Stomach (tissue), 9 donors: ENCODE results near the gene NME1. TPM values are rescaled to one million over a fixed set of nuclear protein-coding genes. Genes with fewer than 3 reads are reported as not detected.
A peak's percentile ranks its signal among the peaks of the same experiment; 100 is the strongest.

Experiments
- DNase-seq, 2 donors: peaks; one replicate each; pipeline versions ENCODE4 v3.0.0 to v3.0.0-alpha.2; 2013 to 2019
- H3K27ac ChIP-seq, 5 donors: fragments of 200-600 bp in 4 of 5; sonication (generic) in 4 of 5; one replicate each; pipeline ENCODE4 v1.5.1; 2013 to 2019; ENCODE audit warnings: mild to moderate bottlenecking in 1 of 5, moderate library complexity in 1 of 5
- H3K27me3 ChIP-seq, 3 donors: fragments of 200-600 bp; sonication (generic); one replicate each; pipeline ENCODE4 v1.5.1; 2017 to 2019; ENCODE audit warnings: mixed run types in 1 of 3
- H3K36me3 ChIP-seq, 4 donors: fragments of 200-600 bp; sonication (generic); 1 replicate in 3 of 4; 2 replicates in 1 of 4; pipeline ENCODE4 v1.5.1; 2016 to 2019
- H3K4me1 ChIP-seq, 4 donors: fragments of 200-600 bp; sonication (generic); one replicate each; pipeline ENCODE4 v1.5.1; 2016 to 2019
- H3K4me3 ChIP-seq, 4 donors: fragments of 200-600 bp; sonication (generic) in 3 of 4; one replicate each; pipeline ENCODE4 v1.5.1; 2016 to 2019; ENCODE audit warnings: mild to moderate bottlenecking in 1 of 4
- H3K9me3 ChIP-seq, 4 donors: fragments of 200-600 bp; sonication (generic); one replicate each; pipeline ENCODE4 v1.5.1; 2016 to 2019
- EP300 ChIP-seq: sonication (generic); formaldehyde crosslinking; IDR thresholded peaks from one replicate; pipeline ENCODE4 v1.6.1; 2017; ENCODE audit warnings: antibody characterized with exemption
- POLR2A ChIP-seq, 4 donors: fragments of 450-650 bp; IDR thresholded peaks; one replicate each; pipeline ENCODE4 v1.6.1; 2016; ENCODE audit warnings: antibody characterized with exemption in 4 of 4, control low read depth in 2 of 4, mild to moderate bottlenecking in 1 of 4, moderate library complexity in 1 of 4
- POLR2AphosphoS5 ChIP-seq, 3 donors: sonication (generic); formaldehyde crosslinking; IDR thresholded peaks; one replicate each; pipeline ENCODE4 v1.6.1; 2016; ENCODE audit warnings: antibody characterized with exemption in 3 of 3
- WGBS, 5 donors: extraction: QIAGEN DNeasy Blood & Tissue Kit in 3 of 5; methylation state at CpG; one replicate each; pipeline versions ENCODE4 v1.1.5 to v1.1.7; 2013 to 2018; 5-methylcytosine and 5-hydroxymethylcytosine counted together
- intact Hi-C: fragments of 100-400 bp; cut with DNase I; formaldehyde crosslinking; loops from one replicate; pipeline ENCODE4 v1.15.1; 2023; ENCODE audit warnings: low total_unique reads
- polyA plus RNA-seq, 3 donors: library from polyadenylated mRNA; stranded (reverse); fragments of 200-250 nt; gene quantifications; one replicate each; pipeline ENCODE4 v1.2.3, GENCODE V29; 2013
- total RNA-seq, 5 donors: library from RNA; depleted of rRNA; stranded (reverse); fragments of >200 nt; gene quantifications; one replicate each; pipeline versions ENCODE4 v1.1.0 to v1.2.3, GENCODE V29; 2014 to 2016
- TF ChIP-seq, protein P1 (sequence below), 7 experiments: fragments of 450-650 bp in 4 of 7; fragments of 200-600 bp in 3 of 7; sonication (generic) in 3 of 7; IDR thresholded peaks; one replicate each; pipeline ENCODE4 v1.5.1; 2016 to 2019; ENCODE audit warnings: antibody characterized with exemption in 7 of 7, control low read depth in 2 of 7, mild to moderate bottlenecking in 1 of 7
- donor health status: healthy with polysubstance abuse.
- donor health status: Bipolar disorder and iron deficiency.
- donor health status: healthy.

NME1 gene
- total and polyA plus RNA-seq, 8 donors, result 2.2 to 135 (median 44.1) TPM; not detected in 1

DNA sequence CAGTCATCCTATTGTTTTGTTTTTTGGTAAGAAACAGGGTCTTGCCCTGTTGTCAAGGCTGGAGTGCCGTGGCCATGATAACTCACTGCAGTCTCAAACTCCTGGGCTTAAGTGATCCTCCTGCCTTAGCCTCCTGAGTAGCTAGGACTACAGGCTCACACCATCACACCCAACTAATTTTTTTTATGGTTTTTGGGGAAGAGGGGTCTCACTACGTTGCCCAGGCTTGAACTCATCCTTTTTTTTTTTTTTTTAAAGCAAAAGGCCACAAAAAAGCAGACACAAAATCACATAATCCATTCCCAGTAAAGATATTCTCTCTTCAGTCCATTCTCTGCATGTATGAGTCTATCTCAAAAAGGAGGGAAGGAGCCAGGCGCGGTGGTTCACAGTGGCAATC lies 38.2 kb upstream of the NME1 start:
- WGBS, 5 donors, result 85 to 93% (median 88%) methylated on average over 4 of the region's 4 CpGs
- no peaks in the 10 kb centered on the region for H3K9me3 ChIP-seq
- no peaks in the 10 kb centered on the region for H3K27me3 ChIP-seq
- peaks cover 0 to 6% (median 0%) of the 10 kb centered on the region in 4 donors for H3K36me3 ChIP-seq
- intact Hi-C loops, result no loop called here
- no peak overlapping the region for H3K27ac ChIP-seq
- H3K4me1 ChIP-seq, result peaks cover 26 to 77% (median 46%) of the 10 kb centered on the region in 4 donors
- no peak for TF ChIP-seq EP300
- TF ChIP-seq POLR2AphosphoS5 (IDR thresholded peaks at IDR 0.05), result no peak
- TF ChIP-seq, protein P1, sequence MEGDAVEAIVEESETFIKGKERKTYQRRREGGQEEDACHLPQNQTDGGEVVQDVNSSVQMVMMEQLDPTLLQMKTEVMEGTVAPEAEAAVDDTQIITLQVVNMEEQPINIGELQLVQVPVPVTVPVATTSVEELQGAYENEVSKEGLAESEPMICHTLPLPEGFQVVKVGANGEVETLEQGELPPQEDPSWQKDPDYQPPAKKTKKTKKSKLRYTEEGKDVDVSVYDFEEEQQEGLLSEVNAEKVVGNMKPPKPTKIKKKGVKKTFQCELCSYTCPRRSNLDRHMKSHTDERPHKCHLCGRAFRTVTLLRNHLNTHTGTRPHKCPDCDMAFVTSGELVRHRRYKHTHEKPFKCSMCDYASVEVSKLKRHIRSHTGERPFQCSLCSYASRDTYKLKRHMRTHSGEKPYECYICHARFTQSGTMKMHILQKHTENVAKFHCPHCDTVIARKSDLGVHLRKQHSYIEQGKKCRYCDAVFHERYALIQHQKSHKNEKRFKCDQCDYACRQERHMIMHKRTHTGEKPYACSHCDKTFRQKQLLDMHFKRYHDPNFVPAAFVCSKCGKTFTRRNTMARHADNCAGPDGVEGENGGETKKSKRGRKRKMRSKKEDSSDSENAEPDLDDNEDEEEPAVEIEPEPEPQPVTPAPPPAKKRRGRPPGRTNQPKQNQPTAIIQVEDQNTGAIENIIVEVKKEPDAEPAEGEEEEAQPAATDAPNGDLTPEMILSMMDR (IDR thresholded peaks at IDR 0.05), result no peak
- H3K4me3 ChIP-seq, result no peak overlapping the region
- no peak for DNase-seq

DNA sequence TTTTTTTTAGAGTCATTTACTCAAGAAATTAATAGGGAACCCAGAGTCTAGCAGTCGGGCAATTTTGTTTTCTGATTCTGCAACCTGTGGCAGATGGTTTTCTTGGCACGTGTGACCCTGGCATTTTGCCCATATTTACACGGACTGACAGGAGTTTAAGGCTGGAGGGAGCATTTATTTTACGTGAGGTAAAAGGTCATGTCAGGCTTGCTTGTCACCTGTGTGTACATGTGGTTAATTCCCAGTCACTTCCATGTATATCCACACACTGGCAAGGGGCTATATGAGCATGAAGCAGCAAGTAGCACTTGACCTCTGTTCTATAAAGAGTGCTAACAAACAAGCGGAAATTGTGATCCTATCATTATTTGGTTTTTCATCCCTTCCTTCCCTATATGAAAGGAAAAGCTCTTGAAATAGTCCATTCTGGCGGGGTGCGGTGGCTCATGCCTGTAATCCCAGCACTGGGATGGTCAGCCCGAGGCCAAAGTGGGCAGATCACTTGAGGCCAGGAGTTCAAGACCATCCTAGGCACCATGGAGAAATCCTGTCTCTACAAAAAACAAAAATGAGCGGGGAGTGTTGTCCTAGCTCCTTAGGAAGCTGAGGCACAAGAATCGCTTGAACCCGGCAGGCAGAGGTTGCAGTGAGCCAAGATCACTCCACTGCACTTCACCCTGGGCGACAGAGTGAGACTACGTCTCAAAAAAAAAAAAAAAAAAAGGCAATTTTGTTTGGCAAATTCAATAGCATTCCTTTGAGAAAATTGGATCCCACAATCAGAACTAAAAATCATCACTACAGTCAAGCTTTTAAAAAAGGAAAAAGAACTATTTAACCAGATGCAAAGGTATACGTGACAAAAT lies 34.8 kb upstream of the NME1 start:
- Histone ChIP-seq H3K4me3 (peak overlapping the region; percentile 6 to 100 (median 86)), H3K36me3 (no peaks in the 10 kb centered on the region)
- intact Hi-C loops, result no loop called here

DNA sequence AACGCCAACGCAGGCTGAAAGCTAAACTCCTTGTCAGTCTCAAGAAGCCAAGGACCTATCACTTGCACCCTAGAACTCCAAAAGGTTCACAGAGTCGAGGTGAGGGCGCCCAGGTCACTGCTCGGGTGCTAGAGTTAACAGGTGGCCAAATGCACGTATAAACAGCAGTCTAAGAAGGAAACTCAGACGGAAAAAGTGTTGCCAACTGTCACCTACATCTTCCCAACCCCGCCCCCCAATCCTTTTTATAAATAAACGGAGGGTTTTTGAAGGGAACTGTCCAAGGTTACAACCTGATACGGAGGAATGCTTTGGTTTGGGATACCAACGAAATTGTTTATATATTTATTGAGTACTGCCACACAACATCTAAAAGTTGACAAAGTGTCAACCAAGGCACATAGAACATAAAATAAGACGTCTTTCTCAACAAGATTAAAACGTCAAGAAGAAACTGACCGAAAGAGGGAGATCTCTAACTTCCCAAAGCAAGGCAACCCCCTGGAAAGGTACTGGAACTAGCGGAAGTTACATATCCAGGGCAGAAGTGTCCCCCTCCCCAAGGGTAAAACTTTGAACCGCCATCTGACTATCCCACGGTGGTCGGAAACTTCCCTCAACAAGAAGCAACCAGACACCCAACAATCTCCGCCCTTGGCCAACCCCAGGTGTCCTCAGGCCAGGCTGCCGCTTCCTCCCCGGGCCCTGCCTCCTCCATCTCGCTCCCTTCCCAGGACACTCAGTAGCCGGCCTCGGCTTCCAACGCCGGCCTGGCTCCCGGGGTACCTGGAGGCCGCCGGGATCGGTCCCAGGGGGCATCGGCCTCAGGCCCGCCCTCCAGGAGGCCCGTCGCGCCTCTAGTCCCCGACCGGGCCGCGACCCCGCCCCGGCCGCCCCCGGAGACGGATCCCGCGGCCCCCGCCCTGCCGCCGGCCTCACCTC lies 33.7 kb upstream of the NME1 start:
- no peaks in the 10 kb centered on the region for H3K9me3 ChIP-seq
- intact Hi-C loops, result no loop called here
- peaks cover 26 to 59% (median 40%) of the 10 kb centered on the region in 4 donors for H3K4me1 ChIP-seq
- 1 to 2% (median 1%) methylated on average over 31 to 49 of the region's 49 CpGs for WGBS, 5 donors
- peak overlapping the region; percentile 97 to 99 (median 99) for H3K27ac ChIP-seq
- H3K36me3 ChIP-seq, result no peaks in the 10 kb centered on the region
- H3K27me3 ChIP-seq, result no peaks in the 10 kb centered on the region
- H3K4me3 ChIP-seq, result peak overlapping the region; percentile 81 to 100 (median 86)
- DNase-seq, result peak; percentile 44 to 84
- no peak for TF ChIP-seq POLR2A (IDR thresholded peaks at IDR 0.05)
- TF ChIP-seq, protein P1 (IDR thresholded peaks at IDR 0.05), result peak in 1 of 7 experiments; percentile 11

More for the DNA sequence above, 34.8 kb upstream of the NME1 start:
- Histone ChIP-seq H3K4me1 (peaks cover 26 to 69% (median 40%) of the 10 kb centered on the region in 4 donors), H3K9me3 (no peaks in the 10 kb centered on the region), H3K27ac (peak overlapping the region; percentile 52 to 99 (median 99)), H3K27me3 (no peaks in the 10 kb centered on the region)
- peak; percentile 76 to 81 for DNase-seq
- 24 to 37% (median 28%) methylated on average over 14 of the region's 14 CpGs for WGBS, 5 donors
- TF ChIP-seq, protein P1 (IDR thresholded peaks at IDR 0.05), result no peak
- TF ChIP-seq EP300 (no peak), POLR2AphosphoS5 (IDR thresholded peaks at IDR 0.05) (peak in 1 of 3 donors; percentile 32), POLR2A (IDR thresholded peaks at IDR 0.05) (no peak)

DNA sequence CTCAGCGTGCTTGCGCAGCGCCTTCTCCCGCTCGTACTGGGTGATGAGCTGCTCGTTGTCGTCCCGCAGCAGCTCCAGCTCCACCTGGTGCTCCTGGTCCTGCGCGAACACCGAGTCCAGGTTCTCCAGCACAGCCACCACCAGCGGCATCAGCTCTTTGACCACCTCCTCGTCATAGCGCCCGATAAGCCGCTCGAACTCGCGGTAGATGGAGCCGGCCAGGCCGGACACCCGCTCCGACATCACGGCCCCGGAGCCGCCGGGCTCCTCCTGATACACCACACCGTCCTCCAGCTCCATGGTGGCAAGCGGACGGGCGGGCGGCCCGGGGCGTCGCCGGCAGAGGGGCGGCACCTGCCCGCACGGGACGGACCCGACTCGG lies 33.0 kb upstream of the NME1 start:
- DNase-seq, result peak; percentile 59 to 80
- TF ChIP-seq POLR2AphosphoS5 (IDR thresholded peaks at IDR 0.05) (no peak), POLR2A (IDR thresholded peaks at IDR 0.05) (no peak), EP300 (no peak)
- TF ChIP-seq, protein P1 (IDR thresholded peaks at IDR 0.05), result no peak
- intact Hi-C loops, result no loop called here
- H3K4me1 ChIP-seq, result peaks cover 26 to 54% (median 39%) of the 10 kb centered on the region in 4 donors
- peak overlapping the region; percentile 97 to 99 (median 99) for H3K27ac ChIP-seq
- no peaks in the 10 kb centered on the region for H3K9me3 ChIP-seq
- H3K27me3 ChIP-seq, result no peaks in the 10 kb centered on the region
- WGBS, 5 donors, result 0 to 1% (median 0%) methylated on average over 13 to 42 of the region's 42 CpGs
- H3K36me3 ChIP-seq, result no peaks in the 10 kb centered on the region
- peak overlapping the region; percentile 81 to 100 (median 86) for H3K4me3 ChIP-seq
